ENCODE measurements around the gene SLC17A2. TPM values are rescaled to one million over a fixed set of nuclear protein-coding genes. Genes with fewer than 3 reads are reported as not detected.

SLC17A2 gene
- not detected for polyA plus RNA-seq (ENCODE audit: insufficient read length)

GRCh38 chr6:25930532-25931410 is at the start of gene SLC17A2:
Gene SLC17A2, minus strand, starts transcription at chr6:25930691. Its CDS starts 4,895 bp downstream, at chr6:25925796.
- DNase-seq = no peak

GRCh38 chr6:25975923-25976560 is 45.6 kb upstream of the SLC17A2 start:
- no peak for DNase-seq

- DNase-seq = no peak
These were observed 43.5 kb upstream of the SLC17A2 start for GRCh38 chr6:25973923-25974555.

GRCh38 chr6:25972902-25973301 is 42.4 kb upstream of the SLC17A2 start:
- no peak for DNase-seq

- no peak for DNase-seq
These were observed 41.6 kb upstream of the SLC17A2 start for GRCh38 chr6:25972128-25972527.

- no peak for DNase-seq
These were observed 40.8 kb upstream of the SLC17A2 start for GRCh38 chr6:25971187-25971821.

- DNase-seq = no peak
These were observed 38.3 kb upstream of the SLC17A2 start for GRCh38 chr6:25968769-25969168.

- DNase-seq = no peak
These were observed 36.2 kb upstream of the SLC17A2 start for GRCh38 chr6:25966711-25967110.

GRCh38 chr6:25965058-25965457 is 34.6 kb upstream of the SLC17A2 start:
- DNase-seq = no peak

GRCh38 chr6:25963426-25964123 is 33.1 kb upstream of the SLC17A2 start:
- DNase-seq = no peak

GRCh38 chr6:25962149-25963127 is 31.9 kb upstream of the SLC17A2 start, which contains the start of gene TRIM38:
Gene TRIM38, plus strand, starts transcription at chr6:25962802. Its CDS starts 3,721 bp downstream, at chr6:25966523.
- peak; percentile 90 for DNase-seq

- no peak for DNase-seq
These were observed 31.2 kb upstream of the SLC17A2 start for GRCh38 chr6:25961619-25962148.

GRCh38 chr6:25960734-25961133 is 30.2 kb upstream of the SLC17A2 start:
- DNase-seq = no peak

- DNase-seq = no peak
These were observed 29.5 kb upstream of the SLC17A2 start for GRCh38 chr6:25959890-25960536.

- DNase-seq = no peak
These were observed 28.2 kb upstream of the SLC17A2 start for GRCh38 chr6:25958700-25959162.

- DNase-seq = no peak
These were observed 25.7 kb upstream of the SLC17A2 start for GRCh38 chr6:25956226-25956625.

- DNase-seq = no peak
These were observed 24.3 kb upstream of the SLC17A2 start for GRCh38 chr6:25954756-25955155.

- DNase-seq = no peak
These were observed 23.2 kb upstream of the SLC17A2 start for GRCh38 chr6:25953733-25954132.

GRCh38 chr6:25952535-25952934 is 22.0 kb upstream of the SLC17A2 start:
- DNase-seq = no peak

Measured in hindlimb muscle (tissue), 1 donor.